Lower leg skin (tissue), 4 donors: ENCODE measurements around the gene ACVR1. TPM values are rescaled to one million over a fixed set of nuclear protein-coding genes. Genes with fewer than 3 reads are reported as not detected.
"Not testable (repeated sequence)": the region's sequence is repeated elsewhere in the genome, so short reads cannot be mapped to it uniquely, and the experiment has no call there.

Source experiments
- DNase-seq, 2 donors: peaks; one replicate each; pipeline ENCODE4 v3.0.0-alpha.2; 2019; ENCODE audit warnings: low spot score in 2 of 2
- H3K4me3 ChIP-seq: fragments of 200-600 bp; sonication (generic); 2 replicates; pipeline ENCODE4 v1.5.1; 2017; ENCODE audit warnings: mild to moderate bottlenecking, low read depth; ENCODE audit not compliant: poor library complexity, severe bottlenecking
- POLR2A ChIP-seq, 2 donors: fragments of 450-650 bp; IDR thresholded peaks; one replicate each; pipeline ENCODE4 v1.6.1; 2016 to 2017; ENCODE audit warnings: antibody characterized with exemption in 2 of 2, mild to moderate bottlenecking in 1 of 2, moderate library complexity in 1 of 2
- WGBS, 2 donors: methylation state at CpG; one replicate each; pipeline ENCODE4 v1.1.5; 2018; 5-methylcytosine and 5-hydroxymethylcytosine counted together
- intact Hi-C: fragments of 100-400 bp; cut with DNase I; formaldehyde crosslinking; loops from one replicate; pipeline ENCODE4 v1.15.0; 2023; ENCODE audit warnings: low total_unique reads
- total RNA-seq, 4 donors: library from RNA; depleted of rRNA; stranded (reverse); fragments of >200 nt; gene quantifications; one replicate each; pipeline ENCODE4 v1.1.0, GENCODE V29; 2016
- TF ChIP-seq, protein P1 (sequence below), 3 donors: fragments of 450-650 bp; IDR thresholded peaks; one replicate each; pipeline ENCODE4 v1.5.1; 2016; ENCODE audit warnings: antibody characterized with exemption in 3 of 3, mild to moderate bottlenecking in 3 of 3, moderate library complexity in 2 of 3

ACVR1 gene
- total RNA-seq, 4 donors from 2014 or later = 14.3 to 22.7 (median 15.2) TPM

DNA sequence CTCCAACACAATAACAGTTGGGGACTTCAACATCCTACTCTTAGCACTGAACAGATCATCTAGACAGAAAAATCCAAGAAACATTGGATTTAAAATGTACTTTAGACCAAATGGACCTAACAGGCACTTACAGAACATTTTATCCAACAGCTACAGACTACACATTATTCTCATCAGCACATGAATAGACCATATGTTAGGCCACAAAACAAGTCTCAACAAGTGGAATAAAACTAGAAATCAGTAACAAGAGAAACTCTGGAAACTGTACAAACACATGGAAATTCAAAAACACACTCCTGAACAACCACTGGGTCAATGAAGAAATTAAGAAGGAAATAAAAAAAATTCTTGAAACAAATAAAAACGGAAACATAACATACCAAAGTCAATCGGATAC lies 117.5 kb downstream of the ACVR1 start:
- 86 to 90% methylated on average over 2 of the region's 2 CpGs for WGBS, 2 donors
- TF ChIP-seq, protein P1, sequence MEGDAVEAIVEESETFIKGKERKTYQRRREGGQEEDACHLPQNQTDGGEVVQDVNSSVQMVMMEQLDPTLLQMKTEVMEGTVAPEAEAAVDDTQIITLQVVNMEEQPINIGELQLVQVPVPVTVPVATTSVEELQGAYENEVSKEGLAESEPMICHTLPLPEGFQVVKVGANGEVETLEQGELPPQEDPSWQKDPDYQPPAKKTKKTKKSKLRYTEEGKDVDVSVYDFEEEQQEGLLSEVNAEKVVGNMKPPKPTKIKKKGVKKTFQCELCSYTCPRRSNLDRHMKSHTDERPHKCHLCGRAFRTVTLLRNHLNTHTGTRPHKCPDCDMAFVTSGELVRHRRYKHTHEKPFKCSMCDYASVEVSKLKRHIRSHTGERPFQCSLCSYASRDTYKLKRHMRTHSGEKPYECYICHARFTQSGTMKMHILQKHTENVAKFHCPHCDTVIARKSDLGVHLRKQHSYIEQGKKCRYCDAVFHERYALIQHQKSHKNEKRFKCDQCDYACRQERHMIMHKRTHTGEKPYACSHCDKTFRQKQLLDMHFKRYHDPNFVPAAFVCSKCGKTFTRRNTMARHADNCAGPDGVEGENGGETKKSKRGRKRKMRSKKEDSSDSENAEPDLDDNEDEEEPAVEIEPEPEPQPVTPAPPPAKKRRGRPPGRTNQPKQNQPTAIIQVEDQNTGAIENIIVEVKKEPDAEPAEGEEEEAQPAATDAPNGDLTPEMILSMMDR (IDR thresholded peaks at IDR 0.05) = no peak
- TF ChIP-seq POLR2A (IDR thresholded peaks at IDR 0.05) = no peak

GRCh38 chr2:157757500-157757899 lies 118.6 kb downstream of the ACVR1 start:
- TF ChIP-seq, protein P1 (IDR thresholded peaks at IDR 0.05) = no peak
- TF ChIP-seq POLR2A (IDR thresholded peaks at IDR 0.05) = no peak
- intact Hi-C loops = no loop called here
- no peak for DNase-seq
- H3K4me3 ChIP-seq = no peak overlapping the region
- WGBS, 2 donors = 86 to 89% methylated on average over 1 of the region's 1 CpG

More for the DNA sequence above, 117.5 kb downstream of the ACVR1 start:
- H3K4me3 ChIP-seq = no peak overlapping the region
- intact Hi-C loops = no loop called here
- no peak for DNase-seq

DNA sequence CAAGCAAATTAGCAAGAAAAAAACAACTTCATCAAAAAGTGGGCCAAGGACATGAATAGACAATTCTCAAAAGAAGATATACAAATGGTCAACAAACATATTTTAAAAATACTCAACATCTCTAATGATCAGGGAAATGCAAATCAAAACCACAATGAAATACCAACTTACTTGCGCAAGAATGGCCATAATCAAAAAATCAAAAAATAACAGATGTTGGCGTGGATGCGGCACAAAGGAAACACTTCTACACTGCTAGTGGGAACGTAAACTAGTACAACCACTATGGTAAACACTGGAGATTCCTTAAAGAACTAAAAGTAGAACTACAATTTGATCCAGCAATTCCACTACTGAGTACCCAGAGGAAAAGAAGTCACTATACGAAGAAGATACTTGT lies 119.7 kb downstream of the ACVR1 start:
- H3K4me3 ChIP-seq, intact Hi-C loops, DNase-seq: not testable (repeated sequence)
- WGBS, 2 donors = 95% methylated on average over 5 of the region's 5 CpGs

DNA sequence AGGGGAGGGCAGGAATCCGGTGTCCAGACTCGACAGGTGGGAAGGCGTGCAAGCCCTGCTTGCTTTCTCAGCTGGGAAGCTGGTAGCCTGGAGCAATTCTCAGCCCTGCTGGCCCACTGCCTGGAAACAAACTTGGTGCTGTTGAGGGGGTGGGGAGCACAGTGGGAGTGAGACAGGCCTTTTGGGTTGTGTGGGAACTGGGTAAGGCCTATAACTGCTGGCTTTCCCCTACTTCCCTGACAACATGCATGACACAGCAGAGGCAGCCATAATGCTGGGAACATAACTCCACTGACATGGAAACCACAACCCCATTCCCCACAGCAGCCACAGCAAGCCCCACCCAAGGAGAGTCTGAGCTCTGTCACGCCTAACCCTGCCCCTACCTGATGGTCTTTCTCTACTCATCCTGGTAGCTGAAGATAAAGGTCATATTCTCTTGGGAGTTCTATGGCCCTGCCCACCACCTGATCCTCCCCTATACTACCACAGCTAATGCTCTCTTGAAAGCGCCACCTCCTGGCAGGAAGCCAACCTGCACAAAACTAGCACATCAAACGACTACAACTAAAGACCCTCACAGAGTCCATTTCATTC lies 124.6 kb downstream of the ACVR1 start:
- DNase-seq = no peak
- no peak for TF ChIP-seq POLR2A (IDR thresholded peaks at IDR 0.05)
- TF ChIP-seq, protein P1 (IDR thresholded peaks at IDR 0.05) = no peak
- 80 to 83% methylated on average over 6 of the region's 6 CpGs for WGBS, 2 donors
- intact Hi-C loops = no loop called here
- no peak overlapping the region for H3K4me3 ChIP-seq

GRCh38 chr2:157749684-157750083 lies 126.4 kb downstream of the ACVR1 start:
- TF ChIP-seq, protein P1 (IDR thresholded peaks at IDR 0.05) = no peak
- TF ChIP-seq POLR2A (IDR thresholded peaks at IDR 0.05) = no peak
- no peak overlapping the region for H3K4me3 ChIP-seq
- intact Hi-C loops = no loop called here
- DNase-seq = no peak
- 93 to 97% methylated on average over 5 to 6 of the region's 6 CpGs for WGBS, 2 donors

GRCh38 chr2:157748371-157749142 lies 127.6 kb downstream of the ACVR1 start:
- H3K4me3 ChIP-seq = no peak overlapping the region
- 48 to 57% methylated on average over 3 of the region's 3 CpGs for WGBS, 2 donors
- no peak for TF ChIP-seq POLR2A (IDR thresholded peaks at IDR 0.05)
- TF ChIP-seq, protein P1 (IDR thresholded peaks at IDR 0.05) = no peak
- no peak for DNase-seq
- intact Hi-C loops = no loop called here
